Endodermal cell (in vitro differentiated cells): ENCODE measurements around the gene DHX34. TPM values are rescaled to one million over a fixed set of nuclear protein-coding genes. Genes with fewer than 3 reads are reported as not detected.
A peak's percentile ranks its signal among the peaks of the same experiment; 100 is the strongest.

Source experiments
- DNase-seq: peaks from one replicate; pipeline ENCODE4 v3.0.0-alpha.2; 2017
- H3K27ac ChIP-seq: 2 replicates; pipeline ENCODE4 v1.5.1; 2013; ENCODE audit warnings: mild to moderate bottlenecking, low read depth, low read length, moderate library complexity
- H3K27me3 ChIP-seq: 2 replicates; pipeline ENCODE4 v1.6.1; 2013; ENCODE audit warnings: mild to moderate bottlenecking, low read length, moderate library complexity; ENCODE audit not compliant: insufficient read depth, control insufficient read depth, poor library complexity, severe bottlenecking
- H3K36me3 ChIP-seq: 2 replicates; pipeline ENCODE4 v1.7.0; 2013; ENCODE audit warnings: mild to moderate bottlenecking, low read length, moderate library complexity; ENCODE audit not compliant: control insufficient read depth, insufficient read depth
- H3K4me1 ChIP-seq: one replicate; pipeline ENCODE4 v1.7.0; 2013; ENCODE audit warnings: low read length; ENCODE audit not compliant: control insufficient read depth, insufficient read depth
- H3K4me3 ChIP-seq: 2 replicates; pipeline ENCODE4 v1.5.1; 2013; ENCODE audit warnings: mild to moderate bottlenecking, low read length, moderate library complexity
- H3K9ac ChIP-seq: 2 replicates; pipeline ENCODE4 v1.6.1; 2013; ENCODE audit warnings: mild to moderate bottlenecking, low read length, moderate library complexity; ENCODE audit not compliant: poor library complexity, severe bottlenecking; ENCODE audit errors: extremely low read depth
- H3K9me3 ChIP-seq: 2 replicates; pipeline ENCODE4 v1.6.1; 2013; ENCODE audit warnings: mild to moderate bottlenecking, low read length, moderate library complexity; ENCODE audit not compliant: control insufficient read depth
- H3K27ac Mint-ChIP-seq: 2 replicates; pipeline ENCODE4 v1.8.0; 2020; ENCODE audit warnings: mixed read lengths
- H3K27me3 Mint-ChIP-seq: 2 replicates; pipeline ENCODE4 v1.8.0; 2021; ENCODE audit warnings: mild to moderate bottlenecking, mixed read lengths; ENCODE audit not compliant: insufficient read depth
- H3K36me3 Mint-ChIP-seq: 2 replicates; pipeline ENCODE4 v1.8.0; 2020; ENCODE audit warnings: low read depth, mixed read lengths
- H3K4me1 Mint-ChIP-seq: 2 replicates; pipeline ENCODE4 v1.8.0; 2020; ENCODE audit warnings: mixed read lengths
- H3K4me3 Mint-ChIP-seq: 2 replicates; pipeline ENCODE4 v1.8.0; 2020; ENCODE audit warnings: mild to moderate bottlenecking, moderate library complexity, mixed read lengths
- H3K9me3 Mint-ChIP-seq: 2 replicates; pipeline ENCODE4 v1.8.0; 2020; ENCODE audit warnings: mild to moderate bottlenecking, mixed read lengths
- CTCF ChIP-seq: fragments of 200-600 bp; sonication (generic); conservative IDR thresholded peaks from 2 replicates; pipeline ENCODE4 v1.5.0; 2021; ENCODE audit warnings: antibody characterized with exemption, mild to moderate bottlenecking
- WGBS, 2 experiments: methylation state at CpG; one replicate each; pipeline versions ENCODE4 v1.1.5 to v1.1.7; 2013; ENCODE audit warnings: missing lambda C conversion rate in 2 of 2, mixed read lengths in 1 of 2; ENCODE audit not compliant: insufficient coverage in 1 of 2, insufficient read length in 1 of 2; 5-methylcytosine and 5-hydroxymethylcytosine counted together
- total RNA-seq, 2 donors: library from RNA; stranded (reverse); fragmentation: NEBNext Ultra II Directional in 1 of 2; extraction: Animal tissue kit (Norgen Biotek cat#: 25700) in 1 of 2; gene quantifications; 2 replicates in 1 of 2; 3 replicates in 1 of 2; pipeline ENCODE4 v1.2.1, GENCODE V29; 2021

DHX34 gene
- total RNA-seq, 2 donors from 2014 or later, result 36.9 to 43.9 TPM

DNA sequence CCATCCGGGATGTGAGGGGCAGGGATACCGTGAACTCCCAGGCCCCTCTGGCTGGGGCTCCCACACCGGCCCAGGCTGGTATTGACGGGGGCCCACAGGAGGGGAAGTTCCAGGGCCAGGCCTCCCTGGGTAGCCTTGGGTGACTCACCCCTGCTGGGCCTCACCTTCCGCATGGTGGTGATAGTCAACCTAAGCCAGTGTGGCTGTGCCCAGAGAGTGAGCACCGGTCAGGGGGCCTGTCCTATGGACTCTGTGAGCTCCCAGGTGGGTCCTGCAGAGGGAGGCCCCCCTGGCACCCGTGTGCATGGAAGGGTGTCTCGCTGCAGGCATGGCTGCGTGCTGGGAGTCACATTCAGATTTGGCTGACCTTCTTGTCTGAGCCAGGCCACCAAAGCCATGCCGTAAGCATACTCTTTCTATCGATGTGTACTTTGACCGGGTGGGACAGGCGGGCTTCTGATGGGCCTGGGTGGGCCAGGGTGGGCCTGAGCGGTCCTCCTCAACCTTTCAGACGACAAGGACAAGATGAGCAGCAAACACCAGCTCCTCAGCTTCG lies 27.6 kb downstream of the DHX34 start:
- Histone ChIP-seq H3K36me3 (peaks cover 69% of the 10 kb centered on the region), H3K4me1 (no peaks in the 10 kb centered on the region), H3K9ac (no peak overlapping the region), H3K4me3 (no peak overlapping the region), H3K27ac (no peak overlapping the region), H3K27me3 (no peaks in the 10 kb centered on the region), H3K9me3 (no peaks in the 10 kb centered on the region)
- WGBS, 2 experiments, result 93 to 94% methylated on average over 16 of the region's 16 CpGs
- Mint-ChIP-seq H3K4me3 (no peak overlapping the region), H3K27ac (no peak overlapping the region), H3K36me3 (peaks cover 52% of the 10 kb centered on the region), H3K4me1 (no peaks in the 10 kb centered on the region), H3K9me3 (no peaks in the 10 kb centered on the region), H3K27me3 (no peaks in the 10 kb centered on the region)
- no peak for DNase-seq
- no peak for TF ChIP-seq CTCF

GRCh38 chr19:47377208-47377701 lies 28.1 kb downstream of the DHX34 start:
- no peaks in the 10 kb centered on the region for H3K4me1 ChIP-seq
- Mint-ChIP-seq H3K27ac (peak overlapping the region; percentile 28), H3K4me3 (no peak overlapping the region), H3K36me3 (peaks cover 50% of the 10 kb centered on the region), H3K4me1 (no peaks in the 10 kb centered on the region), H3K27me3 (no peaks in the 10 kb centered on the region), H3K9me3 (no peaks in the 10 kb centered on the region)
- no peaks in the 10 kb centered on the region for H3K27me3 ChIP-seq
- H3K9ac ChIP-seq, result no peak overlapping the region
- no peak for DNase-seq
- WGBS, 2 experiments, result 94 to 95% methylated on average over 9 to 16 of the region's 16 CpGs
- H3K9me3 ChIP-seq, result no peaks in the 10 kb centered on the region
- H3K27ac ChIP-seq, result no peak overlapping the region
- TF ChIP-seq CTCF, result no peak
- peaks cover 69% of the 10 kb centered on the region for H3K36me3 ChIP-seq
- no peak overlapping the region for H3K4me3 ChIP-seq

- Histone ChIP-seq H3K4me3 (no peak overlapping the region), H3K9ac (no peak overlapping the region), H3K27me3 (no peaks in the 10 kb centered on the region), H3K27ac (no peak overlapping the region), H3K9me3 (no peaks in the 10 kb centered on the region), H3K36me3 (peaks cover 69% of the 10 kb centered on the region), H3K4me1 (no peaks in the 10 kb centered on the region)
- Mint-ChIP-seq H3K9me3 (no peaks in the 10 kb centered on the region), H3K4me1 (no peaks in the 10 kb centered on the region), H3K36me3 (peaks cover 48% of the 10 kb centered on the region), H3K4me3 (no peak overlapping the region), H3K27ac (no peak overlapping the region), H3K27me3 (no peaks in the 10 kb centered on the region)
- WGBS, 2 experiments, result 95 to 100% methylated on average over 5 to 12 of the region's 12 CpGs
- TF ChIP-seq CTCF, result peak; percentile 16
- DNase-seq, result no peak
Observed at GRCh38 chr19:47377801-47378200, 28.7 kb downstream of the DHX34 start.
